ENCODE measurements around the gene BLNK. TPM values are rescaled to one million over a fixed set of nuclear protein-coding genes. Genes with fewer than 3 reads are reported as not detected.

Gene BLNK
- total and polyA plus RNA-seq, 2 of the 13 experiments (the other 11 are each of a cell fraction or from before 2014, with no cell fraction given), result not detected

- Histone ChIP-seq H2AFZ (ENCODE audit: low read length) (no peak overlapping the region), H3K36me3 (replicated peaks in 1 of 2; ENCODE audit: control insufficient read depth in 1 of 2, insufficient read depth in 2 of 2, low read length in 2 of 2) (no peaks in the 10 kb centered on the region), H3K4me3 (replicated peaks in 1 of 3; ENCODE audit: insufficient read depth in 1 of 3, low read depth in 2 of 3, low read length in 3 of 3) (no peak overlapping the region), H3K9ac (ENCODE audit: insufficient read depth, low read depth, low read length) (no peak overlapping the region), H3K4me2 (ENCODE audit: low read depth, low read length) (no peak overlapping the region), H3K27ac (ENCODE audit: extremely low read length, insufficient read depth, low read length) (no peak overlapping the region), H3K27me3 (ENCODE audit: control insufficient read depth in 1 of 2, insufficient read depth in 2 of 2, low read length in 2 of 2) (no peaks in the 10 kb centered on the region; a peak in 1 of 5 replicates), H3K79me2 (ENCODE audit: insufficient read depth, low read length) (no peaks in the 10 kb centered on the region), H3K9me3 (ENCODE audit: low read length) (no peaks in the 10 kb centered on the region), H3K4me1 (ENCODE audit: insufficient read depth, low read length) (no peaks in the 10 kb centered on the region), H4K20me1 (ENCODE audit: insufficient read depth, low read length) (no peaks in the 10 kb centered on the region)
- BruUV-seq (replicated peaks), result no TSS peak
- FAIRE-seq (no peak), DNase-seq (ENCODE audit: low spot score) (no peak), ATAC-seq (no peak)
- ChIA-PET POLR2A (no interaction called here), CTCF (ENCODE audit: low intra/inter-chr PET ratio, low total read pairs) (no interaction called here)
- intact Hi-C loops (cut with micrococcal nuclease; ENCODE audit: unreplicated experiment), result no loop called here
- in situ Hi-C loops (cut with HindIII; ENCODE audit: extremely low pct_ligation_motif_present, low pct_unique_long_range_greater_than_20kb), result no loop called here
- WGBS (ENCODE audit: low lambda C conversion rate), result 4% methylated on average over 3 of the region's 3 CpGs
- TF ChIP-seq ZNF614 (CRISPR knock-in tag; IDR thresholded peaks at IDR 0.05; ENCODE audit: borderline replicate concordance), result no peak
- TF ChIP-seq MXD1 (CRISPR knock-in tag; IDR thresholded peaks at IDR 0.05), result no peak
- no peak for TF ChIP-seq MED13 (CRISPR knock-in tag; IDR thresholded peaks at IDR 0.05)
These were observed 39.9 kb upstream of the BLNK start for GRCh38 chr10:96311180-96311715.

- intact Hi-C loops (cut with micrococcal nuclease; ENCODE audit: unreplicated experiment), result no loop called here
- no peak for ATAC-seq
- CTCF ChIA-PET (ENCODE audit: low intra/inter-chr PET ratio, low total read pairs), result no interaction called here
- no peak for TF ChIP-seq SOX13 (IDR thresholded peaks at IDR 0.05)
- TF ChIP-seq SOX13 (CRISPR knock-in tag; conservative IDR thresholded peaks at IDR 0.05 in 1 of 2, IDR thresholded peaks at IDR 0.05 in 1 of 2), result no peak
- no peak for TF ChIP-seq NCOA1 (CRISPR knock-in tag; IDR thresholded peaks at IDR 0.05)
- TF ChIP-seq SOX5 (CRISPR knock-in tag; IDR thresholded peaks at IDR 0.05; ENCODE audit: borderline replicate concordance), result no peak
- no peak for TF ChIP-seq GATA4 (IDR thresholded peaks at IDR 0.05; ENCODE audit: borderline replicate concordance, low read depth)
- TF ChIP-seq ZNF143 (CRISPR knock-in tag; IDR thresholded peaks at IDR 0.05), result no peak
- TF ChIP-seq ZNF367 (CRISPR knock-in tag; IDR thresholded peaks at IDR 0.05; ENCODE audit: borderline replicate concordance), result no peak
- TF ChIP-seq ARID3A (IDR thresholded peaks at IDR 0.05; ENCODE audit: low read depth, low read length), result no peak
- no peak for TF ChIP-seq MAX (IDR thresholded peaks at IDR 0.05)
- TF ChIP-seq ZNF17 (CRISPR knock-in tag; IDR thresholded peaks at IDR 0.05), result no peak
- TF ChIP-seq MZF1 (CRISPR knock-in tag; IDR thresholded peaks at IDR 0.05; ENCODE audit: borderline replicate concordance), result no peak
These were observed 38.9 kb upstream of the BLNK start for GRCh38 chr10:96310321-96310669.

More at GRCh38 chr10:96310321-96310669, 38.9 kb upstream of the BLNK start:
- no peaks in the 10 kb centered on the region for H3K9me3 ChIP-seq (ENCODE audit: low read length)
- WGBS (ENCODE audit: low lambda C conversion rate), result 0% methylated on average over 1 of the region's 1 CpG
- POLR2A ChIA-PET, result no interaction called here
- no peaks in the 10 kb centered on the region for H3K79me2 ChIP-seq (ENCODE audit: insufficient read depth, low read length)
- FAIRE-seq (no peak), DNase-seq (ENCODE audit: low spot score) (no peak)
- no peak overlapping the region for H3K4me3 ChIP-seq (replicated peaks in 1 of 3; ENCODE audit: insufficient read depth in 1 of 3, low read depth in 2 of 3, low read length in 3 of 3)
- no TSS peak for BruUV-seq (replicated peaks)
- no peak overlapping the region for H3K27ac ChIP-seq (ENCODE audit: extremely low read length, insufficient read depth, low read length)
- no peak overlapping the region for H2AFZ ChIP-seq (ENCODE audit: low read length)
- H3K27me3 ChIP-seq (ENCODE audit: control insufficient read depth in 1 of 2, insufficient read depth in 2 of 2, low read length in 2 of 2), result no peaks in the 10 kb centered on the region; a peak in 1 of 5 replicates
- in situ Hi-C loops (cut with HindIII; ENCODE audit: extremely low pct_ligation_motif_present, low pct_unique_long_range_greater_than_20kb), result no loop called here
- no peaks in the 10 kb centered on the region for H3K36me3 ChIP-seq (replicated peaks in 1 of 2; ENCODE audit: control insufficient read depth in 1 of 2, insufficient read depth in 2 of 2, low read length in 2 of 2)
- H3K4me2 ChIP-seq (ENCODE audit: low read depth, low read length), result no peak overlapping the region
- no peaks in the 10 kb centered on the region for H4K20me1 ChIP-seq (ENCODE audit: insufficient read depth, low read length)
- H3K4me1 ChIP-seq (ENCODE audit: insufficient read depth, low read length), result no peaks in the 10 kb centered on the region
- H3K9ac ChIP-seq (ENCODE audit: insufficient read depth, low read depth, low read length), result no peak overlapping the region
